NCI-H1092 (cell line): ENCODE measurements around the gene LUC7L.
A peak's percentile ranks its signal among the peaks of the same experiment; 100 is the strongest.
"Not testable (repeated sequence)": the region's sequence is repeated elsewhere in the genome, so short reads cannot be mapped to it uniquely, and the experiment has no call there.

Source experiments
- DNase-seq: peaks from one replicate; lab custom pipeline; 2025; lab: John Stamatoyannopoulos, UW

The LUC7L gene

GRCh38 chr16:228852-229730 is at the start of gene LUC7L:
Gene LUC7L (minus strand): TSS chr16:229449. CDS start chr16:229339, 110 bp downstream.
- peak; percentile 92 for DNase-seq

GRCh38 chr16:278863-279366 is 49.7 kb upstream of the LUC7L start:
- peak; percentile 59 for DNase-seq

- DNase-seq = no peak
Observed at GRCh38 chr16:276426-277077, 47.3 kb upstream of the LUC7L start.

- no peak for DNase-seq
Observed at GRCh38 chr16:275786-276232, 46.6 kb upstream of the LUC7L start, which contains the start of gene RGS11. Gene RGS11 (minus strand): TSS chr16:275944. CDS start chr16:275911, 33 bp downstream.

GRCh38 chr16:275041-275641 is 45.9 kb upstream of the LUC7L start:
- DNase-seq = no peak

- no peak for DNase-seq
Observed at GRCh38 chr16:273547-274421, 44.5 kb upstream of the LUC7L start.

- no peak for DNase-seq
Observed at GRCh38 chr16:272633-273546, 43.6 kb upstream of the LUC7L start.

- no peak for DNase-seq
Observed at GRCh38 chr16:270381-271255, 41.4 kb upstream of the LUC7L start.

- no peak for DNase-seq
Observed at GRCh38 chr16:269061-269796, 40.0 kb upstream of the LUC7L start.

GRCh38 chr16:268141-269053 is 39.1 kb upstream of the LUC7L start:
- DNase-seq = peak; percentile 9

- not testable (repeated sequence) for DNase-seq
Observed at GRCh38 chr16:267562-267961, 38.3 kb upstream of the LUC7L start.

GRCh38 chr16:266258-267164 is 37.3 kb upstream of the LUC7L start:
- DNase-seq = no peak

- no peak for DNase-seq
Observed at GRCh38 chr16:265711-266110, 36.5 kb upstream of the LUC7L start.

GRCh38 chr16:265002-265529 is 35.8 kb upstream of the LUC7L start:
- no peak for DNase-seq

- no peak for DNase-seq
Observed at GRCh38 chr16:264440-264951, 35.2 kb upstream of the LUC7L start.

- DNase-seq = no peak
Observed at GRCh38 chr16:263944-264343, 34.7 kb upstream of the LUC7L start.
